Activated CD4-positive, alpha-beta T cell treated with anti-CD3 and anti-CD28 coated beads for 36 hours (primary cell): ENCODE results near the gene INAFM2. TPM values are rescaled to one million over a fixed set of nuclear protein-coding genes. Genes with fewer than 3 reads are reported as not detected.

Experiments
- ATAC-seq: fragments of 200-7000 bp; cut with Tn5 transposase; one replicate; pipeline ENCODE4 v1.10.0; 2021; ENCODE audit warnings: mild to moderate bottlenecking, moderate library complexity
- CTCF ChIA-PET: fragments of 350-600 bp; sonication (Branson Sonifier 250); formaldehyde crosslinking; loops from one replicate; lab custom pipeline; 2021; ENCODE audit warnings: antibody characterized with exemption; lab: Charles Lee
- POLR2A ChIA-PET: fragments of 350-600 bp; sonication (Branson Sonifier 250); formaldehyde crosslinking; loops from one replicate; lab custom pipeline; 2021; ENCODE audit warnings: antibody characterized with exemption, inconsistent platforms; lab: Charles Lee
- DNase-seq: peaks from one replicate; pipeline ENCODE4 v3.0.0-alpha.2; 2020
- H3K27ac Mint-ChIP-seq: one replicate; pipeline ENCODE4 v1.8.0; 2021; ENCODE audit warnings: mixed read lengths
- H3K27me3 Mint-ChIP-seq: one replicate; pipeline ENCODE4 v1.8.0; 2021; ENCODE audit warnings: mixed read lengths
- H3K36me3 Mint-ChIP-seq: one replicate; pipeline ENCODE4 v1.8.0; 2021; ENCODE audit warnings: low read depth, mixed read lengths
- H3K4me1 Mint-ChIP-seq: one replicate; pipeline ENCODE4 v1.8.0; 2021; ENCODE audit warnings: mixed read lengths
- H3K4me3 Mint-ChIP-seq: one replicate; pipeline ENCODE4 v1.8.0; 2021; ENCODE audit warnings: mild to moderate bottlenecking, moderate library complexity, mixed read lengths
- H3K9me3 Mint-ChIP-seq: one replicate; pipeline ENCODE4 v1.8.0; 2021; ENCODE audit warnings: low read depth, mixed read lengths
- intact Hi-C, 2 experiments: fragments of 100-400 bp; cut with DNase I in 1 of 2; cut with micrococcal nuclease in 1 of 2; formaldehyde crosslinking; loops; one replicate each; pipeline versions ENCODE4 v1.14.2 to v1.15.1; 2022 to 2024; cut with DNase I, micrococcal nuclease
- total RNA-seq, 2 experiments: library from RNA; stranded (reverse); gene quantifications; one replicate each; pipeline ENCODE4 v1.2.3, GENCODE V29; 2021

Gene INAFM2
- total RNA-seq, 2 experiments from 2014 or later = 9.9 to 11.2 TPM

DNA sequence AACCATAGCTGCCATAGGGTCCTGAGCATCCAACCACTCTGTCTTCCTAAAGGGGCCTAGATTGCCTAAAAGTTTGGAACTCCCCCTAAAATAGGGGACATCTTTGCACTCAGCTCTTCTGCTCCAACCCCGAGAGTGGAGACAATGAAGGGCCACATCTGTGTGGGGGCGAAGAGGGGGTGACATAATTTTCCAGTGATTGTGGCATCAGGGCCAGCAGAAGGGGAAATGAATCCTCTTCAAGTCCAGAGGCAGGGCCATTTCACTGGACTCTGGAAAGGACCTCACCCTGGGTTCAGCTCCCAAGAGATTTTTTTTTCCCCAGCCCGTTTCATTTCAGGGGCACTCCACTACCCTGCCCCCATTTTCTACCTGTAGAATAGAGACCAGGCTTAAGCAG lies 36.0 kb upstream of the INAFM2 start:
- no peak overlapping the region for H3K27ac Mint-ChIP-seq
- DNase-seq (no peak), ATAC-seq (no peak)
- peaks cover 4% of the 10 kb centered on the region for H3K4me1 Mint-ChIP-seq
- CTCF ChIA-PET = interaction anchor here (0.8 to 5.7 kb wide), 4 partner anchors 8 to 21 kb away, joined by 3 to 30 read pairs (median 10); partner anchors contain the start of gene PLCB2
- peaks cover 7% of the 10 kb centered on the region for H3K27me3 Mint-ChIP-seq
- POLR2A ChIA-PET = interaction anchor here (0.6 kb wide), 1 partner anchor 21 kb away, joined by 5 read pairs; no protein-coding TSS in a partner anchor
- H3K4me3 Mint-ChIP-seq = no peak overlapping the region
- intact Hi-C loops = no loop called here
- H3K36me3 Mint-ChIP-seq = no peaks in the 10 kb centered on the region
- H3K9me3 Mint-ChIP-seq = no peaks in the 10 kb centered on the region

DNA sequence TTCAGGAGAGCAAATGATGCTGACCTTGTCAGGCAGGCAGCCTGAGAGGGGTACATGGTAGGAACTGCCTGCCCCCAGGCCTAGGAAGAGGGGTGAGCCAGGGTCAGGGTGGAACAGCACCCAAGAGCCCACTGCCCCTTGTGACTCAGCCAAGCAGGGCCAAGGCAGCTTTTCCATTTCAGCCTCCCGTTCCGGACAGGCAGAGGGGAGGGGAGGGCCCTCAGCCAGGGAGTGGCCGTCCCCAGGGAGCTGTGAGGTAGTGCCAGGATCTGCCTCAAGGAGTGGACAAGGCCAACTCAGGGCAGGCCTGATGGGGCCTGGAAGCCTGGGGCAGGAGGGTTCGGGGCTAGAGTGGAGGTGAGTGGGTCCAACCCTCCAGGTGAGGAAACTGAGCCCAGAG lies 35.5 kb upstream of the INAFM2 start:
- H3K9me3 Mint-ChIP-seq = no peaks in the 10 kb centered on the region

DNA sequence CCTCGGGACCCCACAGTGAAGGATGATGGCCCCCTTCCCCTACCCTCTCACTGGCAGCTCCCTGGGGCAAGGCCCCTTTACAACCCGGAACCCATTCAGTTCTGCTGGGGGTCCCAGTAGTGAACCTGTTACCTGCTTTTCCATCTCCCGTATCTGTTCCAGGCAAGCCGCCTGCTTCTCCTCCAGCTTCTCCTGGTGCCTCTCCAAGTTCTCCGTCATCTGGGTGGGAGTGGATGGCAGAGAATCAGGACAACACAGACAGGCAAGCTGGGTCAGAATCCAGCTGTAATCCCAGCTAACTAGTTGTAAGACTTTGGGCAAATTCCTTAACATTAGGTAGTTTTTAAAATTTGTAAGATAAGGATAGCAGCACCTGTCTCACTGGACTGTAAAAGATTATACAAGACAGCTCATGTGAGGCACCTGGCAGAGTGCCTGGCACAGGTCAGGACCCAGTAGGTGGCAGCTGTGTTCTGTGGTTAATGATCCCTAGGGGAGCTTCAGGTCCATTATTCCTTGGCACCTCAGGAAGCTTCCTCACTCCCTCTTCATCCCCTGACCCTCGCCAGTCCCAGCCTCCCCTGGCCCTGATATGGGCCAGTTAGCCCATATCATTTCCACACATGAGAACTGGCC lies 34.2 kb upstream of the INAFM2 start:
- DNase-seq (no peak), ATAC-seq (no peak)
- Mint-ChIP-seq H3K4me3 (no peak overlapping the region), H3K4me1 (peaks cover 4% of the 10 kb centered on the region), H3K27me3 (no peaks in the 10 kb centered on the region), H3K9me3 (no peaks in the 10 kb centered on the region), H3K27ac (no peak overlapping the region), H3K36me3 (peaks cover 2% of the 10 kb centered on the region)
- ChIA-PET POLR2A (interaction anchor here (1.4 kb wide), 1 partner anchor 18 kb away, joined by 5 read pairs; the partner anchor contains the start of gene PLCB2), CTCF (interaction anchor here (0.6 to 2.6 kb wide), 10 partner anchors 9 to 173 kb away, joined by 3 to 14 read pairs (median 6); partner anchors contain the start of gene PLCB2)
- intact Hi-C loops = no loop called here

More for the DNA sequence above, 35.5 kb upstream of the INAFM2 start:
- DNase-seq (no peak), ATAC-seq (no peak)
- Mint-ChIP-seq H3K36me3 (no peaks in the 10 kb centered on the region), H3K27ac (no peak overlapping the region), H3K4me1 (peaks cover 4% of the 10 kb centered on the region), H3K4me3 (no peak overlapping the region), H3K27me3 (peaks cover 7% of the 10 kb centered on the region)
- ChIA-PET POLR2A (no interaction called here), CTCF (interaction anchor here (0.8 to 5.7 kb wide), 6 partner anchors 9 to 49 kb away, joined by 3 to 30 read pairs (median 8); partner anchors contain the start of gene PLCB2)
- intact Hi-C loops = no loop called here

GRCh38 chr15:40290545-40290917 lies 33.0 kb upstream of the INAFM2 start:
- no peak overlapping the region for H3K27ac Mint-ChIP-seq
- H3K36me3 Mint-ChIP-seq = peaks cover 3% of the 10 kb centered on the region
- peaks cover 3% of the 10 kb centered on the region for H3K4me1 Mint-ChIP-seq
- DNase-seq (no peak), ATAC-seq (no peak)
- no peaks in the 10 kb centered on the region for H3K27me3 Mint-ChIP-seq
- intact Hi-C loops = no loop called here
- H3K4me3 Mint-ChIP-seq = no peak overlapping the region
- H3K9me3 Mint-ChIP-seq = no peaks in the 10 kb centered on the region
- CTCF ChIA-PET = interaction anchor here (0.8 to 2.6 kb wide), 4 partner anchors 10 to 239 kb away, joined by 3 to 9 read pairs (median 6); no protein-coding TSS in a partner anchor
- POLR2A ChIA-PET = no interaction called here

GRCh38 chr15:40290918-40291574 lies 32.4 kb upstream of the INAFM2 start:
- ATAC-seq = no peak

DNA sequence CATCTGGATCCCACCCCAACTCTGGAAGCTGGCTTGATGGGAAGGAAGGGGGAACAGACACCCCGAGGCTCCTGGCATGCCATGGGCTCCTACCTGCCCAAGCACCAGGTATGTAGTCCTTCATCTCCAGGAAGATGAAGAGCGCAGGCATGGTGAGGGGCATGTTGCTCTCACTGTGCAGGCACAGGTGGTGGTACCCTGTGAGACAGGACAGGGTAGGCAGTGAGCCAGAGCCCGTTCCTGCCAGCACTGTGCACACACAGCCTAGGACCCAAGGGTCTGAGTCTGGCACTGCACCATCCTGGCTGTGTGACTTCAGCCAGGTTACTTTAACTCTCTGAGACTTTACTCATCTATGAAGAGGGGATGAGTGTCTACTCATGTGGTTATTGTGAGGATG lies 31.2 kb upstream of the INAFM2 start:
- Mint-ChIP-seq H3K27me3 (no peaks in the 10 kb centered on the region), H3K36me3 (peaks cover 5% of the 10 kb centered on the region), H3K27ac (no peak overlapping the region), H3K4me3 (no peak overlapping the region), H3K9me3 (no peaks in the 10 kb centered on the region), H3K4me1 (no peaks in the 10 kb centered on the region)
- no peak for DNase-seq
- ATAC-seq = no peak
- ChIA-PET POLR2A (no interaction called here), CTCF (interaction anchor here (0.9 to 2.6 kb wide), 4 partner anchors 13 to 17 kb away, joined by 3 to 9 read pairs (median 6); no protein-coding TSS in a partner anchor)
- intact Hi-C loops = no loop called here

More at GRCh38 chr15:40290918-40291574, 32.4 kb upstream of the INAFM2 start:
- POLR2A ChIA-PET = no interaction called here
- Mint-ChIP-seq H3K9me3 (no peaks in the 10 kb centered on the region), H3K4me1 (no peaks in the 10 kb centered on the region), H3K27me3 (no peaks in the 10 kb centered on the region), H3K4me3 (no peak overlapping the region), H3K27ac (no peak overlapping the region), H3K36me3 (peaks cover 3% of the 10 kb centered on the region)
- no peak for DNase-seq
- CTCF ChIA-PET = interaction anchor here (0.6 to 2.6 kb wide), 6 partner anchors 11 to 256 kb away, joined by 3 to 9 read pairs (median 4); no protein-coding TSS in a partner anchor
- intact Hi-C loops = no loop called here

DNA sequence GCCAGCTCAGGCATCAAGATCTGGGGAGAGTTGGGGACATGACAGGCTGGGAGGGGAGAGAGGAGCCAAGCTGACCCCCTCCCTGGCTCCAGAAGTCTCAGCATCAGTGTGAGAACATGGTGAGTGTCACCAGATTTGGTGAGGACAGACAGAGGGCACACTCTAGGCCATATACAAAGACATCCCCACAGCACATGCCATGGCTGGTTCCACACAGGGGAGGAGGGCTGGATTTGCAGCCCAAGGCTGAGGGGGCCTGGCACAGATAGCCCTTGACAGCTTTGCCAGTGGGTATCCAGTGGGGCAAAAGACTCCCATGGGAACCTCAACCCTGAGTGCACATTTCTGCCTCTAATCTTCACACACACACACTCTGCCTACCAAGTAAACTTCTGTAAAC lies 30.5 kb upstream of the INAFM2 start:
- intact Hi-C loops = no loop called here
- Mint-ChIP-seq H3K27ac (no peak overlapping the region), H3K4me1 (no peaks in the 10 kb centered on the region), H3K9me3 (no peaks in the 10 kb centered on the region), H3K27me3 (no peaks in the 10 kb centered on the region), H3K4me3 (no peak overlapping the region), H3K36me3 (peaks cover 5% of the 10 kb centered on the region)
- ChIA-PET POLR2A (no interaction called here), CTCF (interaction anchor here (0.5 to 1.7 kb wide), 8 partner anchors 8 to 494 kb away, joined by 3 to 6 read pairs (median 3); no protein-coding TSS in a partner anchor)
- DNase-seq = no peak
- ATAC-seq = no peak

DNA sequence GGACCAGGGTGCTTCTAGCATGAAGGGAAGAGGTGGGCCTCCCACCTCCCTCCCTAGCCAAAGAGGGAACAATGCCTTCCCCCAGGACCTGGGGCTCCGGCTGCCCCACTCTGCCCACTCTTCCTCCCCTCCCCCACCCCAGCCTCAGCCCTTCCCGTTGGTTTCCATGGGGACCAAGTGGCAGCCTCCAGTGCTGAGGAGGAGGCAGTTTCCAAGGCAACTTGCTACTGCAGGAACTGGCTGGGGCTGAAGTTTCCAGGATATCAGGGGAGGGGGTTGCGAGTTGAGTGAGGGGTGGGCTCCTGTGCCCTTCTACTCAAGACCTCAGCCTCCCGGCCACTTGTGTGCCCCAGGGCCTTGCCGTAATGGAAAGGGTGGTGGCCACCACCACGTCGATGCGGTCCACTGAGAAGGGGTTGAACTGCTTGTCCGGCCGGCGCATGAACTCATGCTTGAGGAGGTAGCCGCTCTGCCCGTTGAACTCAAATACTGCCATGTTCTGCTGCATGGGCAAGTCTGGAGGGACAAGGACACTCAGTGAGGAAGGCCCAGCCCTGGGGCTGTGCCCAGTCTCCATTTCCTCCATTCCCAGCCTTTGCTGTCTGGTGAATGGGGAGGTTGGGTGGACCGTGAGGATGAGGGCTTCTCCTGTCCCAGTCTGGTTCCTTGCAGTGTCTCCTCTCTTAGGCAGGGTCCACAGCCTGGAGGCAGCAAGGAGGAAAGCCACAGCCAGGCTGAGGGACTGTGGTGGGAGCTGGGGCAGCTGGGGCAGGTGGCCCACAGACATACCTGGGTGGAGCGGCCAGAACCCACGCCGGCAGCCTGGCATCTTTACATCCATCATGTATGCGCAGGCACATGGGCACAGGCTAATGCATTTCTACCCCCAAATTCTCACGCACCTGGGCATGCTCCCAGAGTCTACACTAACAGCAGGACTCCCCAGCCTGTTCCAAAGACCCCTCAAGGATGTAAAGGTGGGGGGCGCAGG lies 29.3 kb upstream of the INAFM2 start:
- Mint-ChIP-seq H3K4me3 (no peak overlapping the region), H3K27me3 (no peaks in the 10 kb centered on the region), H3K36me3 (peaks cover 9% of the 10 kb centered on the region), H3K4me1 (no peaks in the 10 kb centered on the region), H3K27ac (no peak overlapping the region), H3K9me3 (no peaks in the 10 kb centered on the region)
- DNase-seq (no peak), ATAC-seq (no peak)
- ChIA-PET POLR2A (no interaction called here), CTCF (interaction anchor here (0.5 to 1.7 kb wide), 6 partner anchors 13 to 247 kb away, joined by 3 to 8 read pairs (median 5); partner anchors contain the start of gene PLCB2)
- intact Hi-C loops = no loop called here

GRCh38 chr15:40295297-40295696 lies 28.2 kb upstream of the INAFM2 start:
- ChIA-PET POLR2A (no interaction called here), CTCF (interaction anchor here (1.2 kb wide), 1 partner anchor 12 kb away, joined by 8 read pairs; the partner anchor contains the start of gene PLCB2)
- Mint-ChIP-seq H3K9me3 (no peaks in the 10 kb centered on the region), H3K36me3 (peaks cover 17% of the 10 kb centered on the region), H3K27ac (no peak overlapping the region), H3K4me3 (no peak overlapping the region), H3K4me1 (no peaks in the 10 kb centered on the region), H3K27me3 (no peaks in the 10 kb centered on the region)
- no peak for DNase-seq
- ATAC-seq = no peak
- intact Hi-C loops = no loop called here

- no peak overlapping the region for H3K4me3 Mint-ChIP-seq
Observed at GRCh38 chr15:40295877-40296560, 27.5 kb upstream of the INAFM2 start.

More at GRCh38 chr15:40295877-40296560, 27.5 kb upstream of the INAFM2 start:
- POLR2A ChIA-PET = interaction anchor here (0.6 kb wide), 1 partner anchor 9 kb away, joined by 4 read pairs; no protein-coding TSS in a partner anchor
- Mint-ChIP-seq H3K9me3 (no peaks in the 10 kb centered on the region), H3K27ac (no peak overlapping the region), H3K36me3 (peaks cover 24% of the 10 kb centered on the region), H3K27me3 (no peaks in the 10 kb centered on the region), H3K4me1 (no peaks in the 10 kb centered on the region)
- CTCF ChIA-PET = no interaction called here
- no peak for DNase-seq
- no peak for ATAC-seq
- intact Hi-C loops = no loop called here
